ENCODE data around the gene AP2S1. TPM values are rescaled to one million over a fixed set of nuclear protein-coding genes. Genes with fewer than 3 reads are reported as not detected.

AP2S1 gene
- polyA plus RNA-seq, 2 of the 4 experiments (the other 2 are of a cell fraction), result 150 to 329 TPM

DNA sequence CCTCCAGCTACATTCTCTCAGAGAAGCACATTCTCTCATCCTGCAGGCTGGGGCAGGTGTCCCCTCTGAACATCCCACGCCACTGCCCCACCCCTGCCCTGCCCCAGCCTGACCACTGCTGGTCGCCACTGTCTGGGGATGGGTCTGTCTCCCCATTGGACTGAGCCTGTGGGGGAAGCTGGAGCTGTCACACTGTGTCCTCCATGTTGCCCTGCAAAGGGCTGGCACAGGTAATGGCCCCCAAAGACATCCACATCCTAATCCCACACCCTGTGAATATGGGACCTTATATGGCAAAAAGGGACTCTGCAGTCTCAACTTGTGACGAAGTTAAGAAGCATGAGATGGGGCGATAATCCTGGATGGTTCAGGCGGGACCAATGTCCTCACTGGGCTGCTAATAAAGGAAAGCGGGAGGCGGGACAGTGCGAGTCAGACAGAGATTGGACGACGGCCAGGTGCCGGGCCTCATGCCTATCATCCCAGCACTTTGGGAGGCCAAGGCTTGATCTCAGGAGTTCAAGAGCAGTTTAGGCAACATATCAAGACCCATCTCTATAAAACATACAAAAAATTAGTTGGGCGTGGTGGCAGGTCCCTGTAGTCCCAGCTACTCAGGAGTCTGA lies 9.1 kb downstream of the AP2S1 start:
- Histone ChIP-seq H3K4me1 (peaks cover 18% of the 10 kb centered on the region; the same call in 2 of the 3 replicates), H3K4me2 (no peak overlapping the region), H3K27ac (peak overlapping the region in 1 of 2 experiments; percentile 11; a peak in 1 of 6 replicates), H3K4me3 (no peak overlapping the region), H3K9me3 (no peaks in the 10 kb centered on the region)
- DNase-seq (ENCODE audit: low read depth in 1 of 2, low spot score in 1 of 2) (peak in 1 of 2 experiments; percentile 69), FAIRE-seq (no peak), ATAC-seq (peak; percentile 52 to 60; a peak in 5 of 6 replicates)
- 62% methylated on average over 12 of the region's 12 CpGs for WGBS (ENCODE audit: missing lambda C conversion rate)
- TF ChIP-seq NR3C1 (IDR thresholded peaks at IDR 0.05) (no peak), PHF8 (IDR thresholded peaks at IDR 0.05; ENCODE audit: borderline replicate concordance, low read depth) (no peak), CEBPB (IDR thresholded peaks at IDR 0.05) (no peak), MAZ (IDR thresholded peaks at IDR 0.05; ENCODE audit: borderline replicate concordance, low read depth, low read length) (no peak), JUNB (IDR thresholded peaks at IDR 0.05) (no peak), TFCP2L1 (CRISPR knock-in tag; IDR thresholded peaks at IDR 0.05) (no peak), KDM1A (IDR thresholded peaks at IDR 0.05; ENCODE audit: low read depth) (no peak), HOXB13 (CRISPR knock-in tag; IDR thresholded peaks at IDR 0.05; ENCODE audit: low read depth) (no peak), REST (IDR thresholded peaks at IDR 0.05) (no peak), HMGXB4 (CRISPR knock-in tag; IDR thresholded peaks at IDR 0.05; ENCODE audit: borderline replicate concordance) (no peak), RNF2 (IDR thresholded peaks at IDR 0.05; ENCODE audit: borderline replicate concordance, low read depth) (no peak), E2F6 (IDR thresholded peaks at IDR 0.05; ENCODE audit: borderline replicate concordance, low read depth) (no peak), RARB (CRISPR knock-in tag; IDR thresholded peaks at IDR 0.05) (no peak), HEYL (CRISPR knock-in tag; IDR thresholded peaks at IDR 0.05) (no peak), FOSB (CRISPR knock-in tag; IDR thresholded peaks at IDR 0.05) (no peak), EP300 (IDR thresholded peaks at IDR 0.05) (no peak), HDAC2 (IDR thresholded peaks at IDR 0.05) (no peak), POLR2AphosphoS2 (conservative IDR thresholded peaks at IDR 0.05; ENCODE audit: low read length) (no peak), TP53 (CRISPR knock-in tag; IDR thresholded peaks at IDR 0.05) (no peak), FOXS1 (CRISPR knock-in tag; IDR thresholded peaks at IDR 0.05) (no peak)
- POLR2A ChIA-PET, result interaction anchor here (0.6 to 4.4 kb wide), 3 partner anchors 9 to 242 kb away, joined by 3 to 51 read pairs (median 5); partner anchors contain the start of genes AP2S1 and SLC1A5
- CTCF ChIA-PET, result interaction anchor here (0.7 to 44.5 kb wide), 30 partner anchors 9 to 414 kb away, joined by 3 to 1222 read pairs (median 8); partner anchors contain the start of genes AP2S1 and SLC1A5

Data from A549 (cell line).